Activated CD4-positive, alpha-beta T cell treated with anti-CD3 and anti-CD28 coated beads, Interleukin-2, amount 50 U/mL, for 4 hours (primary cell): ENCODE data around the gene PPP1R12B.
"Not testable (repeated sequence)": the region's sequence is repeated elsewhere in the genome, so short reads cannot be mapped to it uniquely, and the experiment has no call there.

Source experiments
- DNase-seq, 2 experiments: peaks; one replicate each; pipeline ENCODE4 v3.0.0-alpha.2; 2020

The PPP1R12B gene

GRCh38 chr1:202349206-202349928, 868 bp downstream of the PPP1R12B start:
- no peak for DNase-seq

- no peak for DNase-seq
These were observed 3.2 kb downstream of the PPP1R12B start for GRCh38 chr1:202351725-202352124.

GRCh38 chr1:202352583-202353197, 4.2 kb downstream of the PPP1R12B start:
- DNase-seq: not testable (repeated sequence)

- no peak for DNase-seq
These were observed 7.5 kb downstream of the PPP1R12B start for GRCh38 chr1:202355944-202356553.

- DNase-seq: no peak
These were observed 9.0 kb downstream of the PPP1R12B start for GRCh38 chr1:202357506-202357905.

GRCh38 chr1:202361224-202361623, 12.7 kb downstream of the PPP1R12B start:
- no peak for DNase-seq

- DNase-seq: no peak
These were observed 13.2 kb downstream of the PPP1R12B start for GRCh38 chr1:202361701-202362100.

GRCh38 chr1:202362212-202362611, 13.7 kb downstream of the PPP1R12B start:
- DNase-seq: no peak

- no peak for DNase-seq
These were observed 16.8 kb downstream of the PPP1R12B start for GRCh38 chr1:202365092-202365815.

- no peak for DNase-seq
These were observed 18.8 kb downstream of the PPP1R12B start for GRCh38 chr1:202367271-202367670.

- DNase-seq: not testable (repeated sequence)
These were observed 22.4 kb downstream of the PPP1R12B start for GRCh38 chr1:202370906-202371305.

GRCh38 chr1:202374099-202374498, 25.6 kb downstream of the PPP1R12B start:
- DNase-seq: no peak

GRCh38 chr1:202375175-202375574, 26.7 kb downstream of the PPP1R12B start:
- not testable (repeated sequence) for DNase-seq

- DNase-seq: no peak
These were observed 27.7 kb downstream of the PPP1R12B start for GRCh38 chr1:202376247-202376646.

GRCh38 chr1:202379884-202380529, 31.5 kb downstream of the PPP1R12B start:
- DNase-seq: not testable (repeated sequence)

GRCh38 chr1:202380535-202380934, 32.0 kb downstream of the PPP1R12B start:
- not testable (repeated sequence) for DNase-seq

GRCh38 chr1:202381867-202382266, 33.4 kb downstream of the PPP1R12B start:
- DNase-seq: not testable (repeated sequence)

- not testable (repeated sequence) for DNase-seq
These were observed 47.3 kb downstream of the PPP1R12B start for GRCh38 chr1:202395831-202396230.

GRCh38 chr1:202397256-202397655, 48.8 kb downstream of the PPP1R12B start:
- DNase-seq: no peak

- not testable (repeated sequence) for DNase-seq
These were observed 49.9 kb downstream of the PPP1R12B start for GRCh38 chr1:202398439-202398838.

GRCh38 chr1:202401771-202402170, 53.3 kb downstream of the PPP1R12B start:
- DNase-seq: not testable (repeated sequence)

GRCh38 chr1:202403381-202403780, 54.9 kb downstream of the PPP1R12B start:
- DNase-seq: not testable (repeated sequence)

- no peak for DNase-seq
These were observed 57.4 kb downstream of the PPP1R12B start for GRCh38 chr1:202405928-202406327.
